Measurements from ENCODE around the gene SLC2A13.

DNA sequence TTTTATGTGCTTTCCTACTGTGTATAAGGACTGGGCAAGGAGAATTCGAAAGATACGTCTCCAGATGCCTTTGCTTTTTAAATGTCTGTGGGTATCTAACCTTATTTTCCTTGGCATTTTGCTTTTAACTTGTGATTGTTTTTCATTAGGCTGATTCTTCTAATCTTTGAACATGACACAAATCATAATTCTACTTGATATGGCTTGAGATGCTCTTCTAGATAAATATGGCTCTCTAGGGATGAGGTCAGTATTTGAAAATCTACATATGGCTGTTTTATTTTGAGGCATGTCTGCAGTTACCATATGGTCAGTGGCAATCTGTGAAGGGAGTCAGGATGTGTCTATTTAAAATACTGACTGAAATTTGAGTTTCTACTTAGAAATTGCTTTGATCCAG lies 139.2 kb downstream of the SLC2A13 start:
- TF ChIP-seq TAF1 (IDR thresholded peaks at IDR 0.05; ENCODE audit: borderline replicate concordance, low read depth, low read length): no peak
- no peak for TF ChIP-seq POLR2A (IDR thresholded peaks at IDR 0.05; ENCODE audit: low read depth, low read length)
